ENCODE measurements around the gene AFAP1L2. TPM values are rescaled to one million over a fixed set of nuclear protein-coding genes. Genes with fewer than 3 reads are reported as not detected.

The AFAP1L2 gene
- total and polyA plus RNA-seq, 2 experiments from 2014 or later: not detected

GRCh38 chr10:114406455-114406854, 2.2 kb upstream of the AFAP1L2 start:
- Histone ChIP-seq H3K4me2 (ENCODE audit: unreplicated experiment) (no peak overlapping the region), H3K9me3 (ENCODE audit: low read depth) (no peaks in the 10 kb centered on the region), H3K27ac (no peak overlapping the region), H3K27me3 (replicated peaks; ENCODE audit: insufficient read depth) (peaks cover 48% of the 10 kb centered on the region), H3K9me2 (ENCODE audit: insufficient read depth) (no peaks in the 10 kb centered on the region), H3K4me1 (ENCODE audit: insufficient read depth) (no peaks in the 10 kb centered on the region), H2AFZ (no peak overlapping the region), H3K4me3 (no peak overlapping the region), H3K36me3 (ENCODE audit: low read depth) (no peaks in the 10 kb centered on the region), H3F3A (ENCODE audit: insufficient read depth) (no peaks in the 10 kb centered on the region), H3K9ac (no peak overlapping the region), H3K79me2 (ENCODE audit: insufficient read depth) (no peaks in the 10 kb centered on the region), H4K20me1 (ENCODE audit: insufficient read depth) (no peaks in the 10 kb centered on the region)
- DNase-seq: no peak
- in situ Hi-C loops (cut with MboI): no loop called here
- 52 to 64% methylated on average over 1 of the region's 1 CpG for WGBS, 2 experiments (ENCODE audit: low coverage in 1 of 2, low lambda C conversion rate in 2 of 2, missing lambda C conversion rate in 2 of 2)
- no peak for TF ChIP-seq EZH2 (IDR thresholded peaks at IDR 0.05; ENCODE audit: insufficient read depth, poor library complexity, severe bottlenecking)
- TF ChIP-seq EZH2phosphoT487 (IDR thresholded peaks at IDR 0.05; ENCODE audit: insufficient read depth, low read depth): no peak

- Histone ChIP-seq H3K79me2 (ENCODE audit: insufficient read depth) (no peaks in the 10 kb centered on the region), H3K27me3 (replicated peaks; ENCODE audit: insufficient read depth) (peaks cover 63% of the 10 kb centered on the region), H3K9me3 (ENCODE audit: low read depth) (no peaks in the 10 kb centered on the region), H3K9me2 (ENCODE audit: insufficient read depth) (no peaks in the 10 kb centered on the region), H4K20me1 (ENCODE audit: insufficient read depth) (no peaks in the 10 kb centered on the region), H3K4me2 (ENCODE audit: unreplicated experiment) (no peak overlapping the region), H2AFZ (no peak overlapping the region), H3K36me3 (ENCODE audit: low read depth) (no peaks in the 10 kb centered on the region), H3K9ac (no peak overlapping the region), H3K4me1 (ENCODE audit: insufficient read depth) (no peaks in the 10 kb centered on the region), H3K4me3 (no peak overlapping the region), H3F3A (ENCODE audit: insufficient read depth) (no peaks in the 10 kb centered on the region), H3K27ac (no peak overlapping the region)
- WGBS, 2 experiments (ENCODE audit: low coverage in 1 of 2, low lambda C conversion rate in 2 of 2, missing lambda C conversion rate in 2 of 2): 43 to 58% methylated on average over 13 to 16 of the region's 16 CpGs
- in situ Hi-C loops (cut with MboI): no loop called here
- no peak for DNase-seq
- TF ChIP-seq EZH2phosphoT487 (IDR thresholded peaks at IDR 0.05; ENCODE audit: insufficient read depth, low read depth) (no peak), EZH2 (IDR thresholded peaks at IDR 0.05; ENCODE audit: insufficient read depth, poor library complexity, severe bottlenecking) (no peak)
Observed at GRCh38 chr10:114405011-114405350, 679 bp upstream of the AFAP1L2 start.

- Histone ChIP-seq H4K20me1 (ENCODE audit: insufficient read depth) (no peaks in the 10 kb centered on the region), H3K4me3 (no peak overlapping the region; the same call in 1 of the 2 replicates), H3K9me2 (ENCODE audit: insufficient read depth) (no peaks in the 10 kb centered on the region), H3K4me2 (ENCODE audit: unreplicated experiment) (no peak overlapping the region), H3K4me1 (ENCODE audit: insufficient read depth) (no peaks in the 10 kb centered on the region), H3K27ac (no peak overlapping the region), H3K9ac (no peak overlapping the region), H3K79me2 (ENCODE audit: insufficient read depth) (no peaks in the 10 kb centered on the region), H2AFZ (no peak overlapping the region), H3K36me3 (ENCODE audit: low read depth) (no peaks in the 10 kb centered on the region), H3F3A (ENCODE audit: insufficient read depth) (no peaks in the 10 kb centered on the region), H3K9me3 (ENCODE audit: low read depth) (no peaks in the 10 kb centered on the region), H3K27me3 (replicated peaks; ENCODE audit: insufficient read depth) (peaks cover 75% of the 10 kb centered on the region)
- peak; percentile 27 for TF ChIP-seq EZH2 (IDR thresholded peaks at IDR 0.05; ENCODE audit: insufficient read depth, poor library complexity, severe bottlenecking)
- TF ChIP-seq EZH2phosphoT487 (IDR thresholded peaks at IDR 0.05; ENCODE audit: insufficient read depth, low read depth): no peak
- DNase-seq: peak; percentile 12
- WGBS, 2 experiments (ENCODE audit: low coverage in 1 of 2, low lambda C conversion rate in 2 of 2, missing lambda C conversion rate in 2 of 2): 1 to 3% methylated on average over 33 to 41 of the region's 44 CpGs
- in situ Hi-C loops (cut with MboI): no loop called here
Observed at GRCh38 chr10:114403541-114404161, 651 bp downstream of the AFAP1L2 start.

GRCh38 chr10:114402871-114403540, 1.3 kb downstream of the AFAP1L2 start:
- Histone ChIP-seq H4K20me1 (ENCODE audit: insufficient read depth) (no peaks in the 10 kb centered on the region), H3F3A (ENCODE audit: insufficient read depth) (no peaks in the 10 kb centered on the region), H3K4me2 (ENCODE audit: unreplicated experiment) (no peak overlapping the region), H3K36me3 (ENCODE audit: low read depth) (no peaks in the 10 kb centered on the region), H3K27ac (no peak overlapping the region), H3K4me1 (ENCODE audit: insufficient read depth) (no peaks in the 10 kb centered on the region), H3K9me3 (ENCODE audit: low read depth) (no peaks in the 10 kb centered on the region), H3K9ac (no peak overlapping the region), H3K9me2 (ENCODE audit: insufficient read depth) (no peaks in the 10 kb centered on the region), H3K79me2 (ENCODE audit: insufficient read depth) (no peaks in the 10 kb centered on the region), H2AFZ (no peak overlapping the region), H3K27me3 (replicated peaks; ENCODE audit: insufficient read depth) (peaks cover 80% of the 10 kb centered on the region), H3K4me3 (no peak overlapping the region; the same call in 1 of the 2 replicates)
- TF ChIP-seq EZH2phosphoT487 (IDR thresholded peaks at IDR 0.05; ENCODE audit: insufficient read depth, low read depth) (no peak), EZH2 (IDR thresholded peaks at IDR 0.05; ENCODE audit: insufficient read depth, poor library complexity, severe bottlenecking) (no peak)
- in situ Hi-C loops (cut with MboI): no loop called here
- DNase-seq: no peak
- WGBS, 2 experiments (ENCODE audit: low coverage in 1 of 2, low lambda C conversion rate in 2 of 2, missing lambda C conversion rate in 2 of 2): 52 to 55% methylated on average over 17 of the region's 17 CpGs
